ENCODE measurements around the gene IQGAP2. TPM values are rescaled to one million over a fixed set of nuclear protein-coding genes. Genes with fewer than 3 reads are reported as not detected.

Gene IQGAP2
- total RNA-seq, 1 donor from 2014 or later: 4.0 TPM

DNA sequence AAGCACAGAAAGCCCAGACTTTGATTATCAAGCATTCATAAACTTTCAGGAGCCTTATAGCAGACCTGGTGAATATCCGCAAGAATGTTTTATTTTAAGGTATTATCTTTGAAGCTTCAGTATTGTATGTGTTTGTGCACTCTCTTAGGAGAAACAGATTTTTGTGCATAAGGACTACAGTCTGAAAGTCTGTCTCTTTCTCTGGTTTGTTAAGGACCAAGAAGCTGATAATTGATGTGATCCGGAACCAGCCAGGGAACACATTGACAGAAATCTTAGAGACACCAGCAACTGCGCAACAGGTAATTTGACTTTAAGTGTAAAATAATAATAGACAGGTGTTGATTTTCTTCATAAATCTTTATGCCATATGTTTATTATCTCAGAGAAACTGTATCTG is 290.1 kb downstream of the IQGAP2 start:
- H3K4me3 ChIP-seq (ENCODE audit: low read depth, low read length): no peak overlapping the region
- DNase-seq (ENCODE audit: low read depth): no peak
- H3K36me3 ChIP-seq (ENCODE audit: control insufficient read depth, insufficient read depth, low read length): no peaks in the 10 kb centered on the region
- no peaks in the 10 kb centered on the region for H3K27me3 ChIP-seq (ENCODE audit: control insufficient read depth, insufficient read depth, low read length)
- TF ChIP-seq, protein P1, sequence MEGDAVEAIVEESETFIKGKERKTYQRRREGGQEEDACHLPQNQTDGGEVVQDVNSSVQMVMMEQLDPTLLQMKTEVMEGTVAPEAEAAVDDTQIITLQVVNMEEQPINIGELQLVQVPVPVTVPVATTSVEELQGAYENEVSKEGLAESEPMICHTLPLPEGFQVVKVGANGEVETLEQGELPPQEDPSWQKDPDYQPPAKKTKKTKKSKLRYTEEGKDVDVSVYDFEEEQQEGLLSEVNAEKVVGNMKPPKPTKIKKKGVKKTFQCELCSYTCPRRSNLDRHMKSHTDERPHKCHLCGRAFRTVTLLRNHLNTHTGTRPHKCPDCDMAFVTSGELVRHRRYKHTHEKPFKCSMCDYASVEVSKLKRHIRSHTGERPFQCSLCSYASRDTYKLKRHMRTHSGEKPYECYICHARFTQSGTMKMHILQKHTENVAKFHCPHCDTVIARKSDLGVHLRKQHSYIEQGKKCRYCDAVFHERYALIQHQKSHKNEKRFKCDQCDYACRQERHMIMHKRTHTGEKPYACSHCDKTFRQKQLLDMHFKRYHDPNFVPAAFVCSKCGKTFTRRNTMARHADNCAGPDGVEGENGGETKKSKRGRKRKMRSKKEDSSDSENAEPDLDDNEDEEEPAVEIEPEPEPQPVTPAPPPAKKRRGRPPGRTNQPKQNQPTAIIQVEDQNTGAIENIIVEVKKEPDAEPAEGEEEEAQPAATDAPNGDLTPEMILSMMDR (IDR thresholded peaks at IDR 0.05; ENCODE audit: insufficient read depth, low read length, poor library complexity, severe bottlenecking): no peak

DNA sequence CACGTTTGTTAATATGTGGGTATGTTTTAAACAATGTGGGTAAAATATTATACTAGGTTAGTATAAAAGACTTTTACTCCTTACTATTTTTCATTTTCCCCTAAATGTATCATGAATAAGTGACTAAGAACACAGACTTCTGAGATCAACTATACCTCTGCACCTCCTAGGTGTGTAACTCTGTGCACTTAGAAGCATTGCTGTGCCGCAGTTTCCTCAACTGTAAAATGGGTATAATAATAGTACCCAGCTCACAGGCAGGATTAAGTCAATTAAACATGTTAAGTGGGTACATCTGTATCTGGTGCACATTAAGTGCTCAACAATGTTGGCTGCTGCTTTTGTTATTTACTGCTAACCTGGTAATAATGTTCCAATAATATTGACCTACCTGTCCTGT is 291.2 kb downstream of the IQGAP2 start:
- TF ChIP-seq, protein P1 (IDR thresholded peaks at IDR 0.05; ENCODE audit: insufficient read depth, low read length, poor library complexity, severe bottlenecking): no peak
- DNase-seq (ENCODE audit: low read depth): no peak
- Histone ChIP-seq H3K27me3 (ENCODE audit: control insufficient read depth, insufficient read depth, low read length) (no peaks in the 10 kb centered on the region), H3K4me3 (ENCODE audit: low read depth, low read length) (no peak overlapping the region), H3K36me3 (ENCODE audit: control insufficient read depth, insufficient read depth, low read length) (no peaks in the 10 kb centered on the region)

DNA sequence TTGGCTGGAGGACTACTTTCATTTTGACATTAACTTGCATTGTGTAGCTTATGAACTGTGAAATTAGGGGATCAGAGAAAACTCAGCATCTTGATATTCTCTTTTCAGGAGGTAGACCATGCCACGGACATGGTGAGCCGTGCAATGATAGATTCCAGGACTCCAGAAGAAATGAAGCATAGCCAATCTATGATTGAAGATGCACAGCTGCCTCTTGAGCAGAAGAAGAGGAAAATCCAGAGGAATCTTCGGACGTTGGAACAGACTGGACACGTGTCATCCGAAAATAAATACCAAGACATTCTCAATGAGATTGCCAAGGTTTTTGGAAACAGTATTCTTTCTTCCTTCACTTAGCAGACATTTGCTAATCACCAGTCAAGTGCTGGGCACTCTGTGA is 292.3 kb downstream of the IQGAP2 start:
- Histone ChIP-seq H3K36me3 (ENCODE audit: control insufficient read depth, insufficient read depth, low read length) (no peaks in the 10 kb centered on the region), H3K4me3 (ENCODE audit: low read depth, low read length) (no peak overlapping the region), H3K27me3 (ENCODE audit: control insufficient read depth, insufficient read depth, low read length) (no peaks in the 10 kb centered on the region)
- TF ChIP-seq, protein P1 (IDR thresholded peaks at IDR 0.05; ENCODE audit: insufficient read depth, low read length, poor library complexity, severe bottlenecking): no peak
- no peak for DNase-seq (ENCODE audit: low read depth)

- DNase-seq (ENCODE audit: low read depth): no peak
- Histone ChIP-seq H3K4me3 (ENCODE audit: low read depth, low read length) (no peak overlapping the region), H3K36me3 (ENCODE audit: control insufficient read depth, insufficient read depth, low read length) (no peaks in the 10 kb centered on the region), H3K27me3 (ENCODE audit: control insufficient read depth, insufficient read depth, low read length) (no peaks in the 10 kb centered on the region)
- TF ChIP-seq, protein P1 (IDR thresholded peaks at IDR 0.05; ENCODE audit: insufficient read depth, low read length, poor library complexity, severe bottlenecking): no peak
Measured at GRCh38 chr5:76696251-76696650, 293.2 kb downstream of the IQGAP2 start.

- TF ChIP-seq, protein P1 (IDR thresholded peaks at IDR 0.05; ENCODE audit: insufficient read depth, low read length, poor library complexity, severe bottlenecking): no peak
- no peak for DNase-seq (ENCODE audit: low read depth)
- Histone ChIP-seq H3K27me3 (ENCODE audit: control insufficient read depth, insufficient read depth, low read length) (no peaks in the 10 kb centered on the region), H3K4me3 (ENCODE audit: low read depth, low read length) (no peak overlapping the region), H3K36me3 (ENCODE audit: control insufficient read depth, insufficient read depth, low read length) (no peaks in the 10 kb centered on the region)
Measured at GRCh38 chr5:76697670-76698069, 294.6 kb downstream of the IQGAP2 start.

DNA sequence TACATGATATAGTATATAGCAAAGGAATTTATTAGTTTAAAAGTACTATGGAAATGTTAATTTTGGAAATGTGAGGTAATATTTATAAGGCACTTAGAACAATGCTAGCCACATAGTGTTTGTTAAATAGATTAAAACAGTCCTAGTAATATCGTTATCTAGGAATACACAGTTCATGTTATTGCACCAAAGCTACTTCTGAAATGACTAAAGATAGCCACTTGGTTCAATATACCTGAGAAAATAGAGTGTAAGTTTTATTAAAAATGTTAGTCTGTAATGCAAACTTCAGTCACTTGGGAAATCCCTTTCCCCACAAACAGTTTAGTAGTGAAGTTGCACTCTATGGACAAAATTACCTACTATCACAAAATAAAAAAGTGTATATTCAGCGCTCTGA is 297.5 kb downstream of the IQGAP2 start:
- Histone ChIP-seq H3K27me3 (ENCODE audit: control insufficient read depth, insufficient read depth, low read length) (no peaks in the 10 kb centered on the region), H3K36me3 (ENCODE audit: control insufficient read depth, insufficient read depth, low read length) (no peaks in the 10 kb centered on the region), H3K4me3 (ENCODE audit: low read depth, low read length) (no peak overlapping the region)
- DNase-seq (ENCODE audit: low read depth): no peak
- TF ChIP-seq, protein P1 (IDR thresholded peaks at IDR 0.05; ENCODE audit: insufficient read depth, low read length, poor library complexity, severe bottlenecking): no peak

Measured in kidney epithelial cell (primary cell).